Keratinocyte (primary cell): ENCODE measurements around the gene ABCC8.

ENCODE experiments used
- CTCF ChIP-seq, 3 experiments: IDR thresholded peaks in 1 of 3; conservative IDR thresholded peaks in 1 of 3; optimal IDR thresholded peaks in 1 of 3; 2 replicates in 2 of 3; 3 replicates in 1 of 3; pipeline versions ENCODE3 to v1.5.1; 2011; ENCODE audit warnings: low read length in 3 of 3, mild to moderate bottlenecking in 3 of 3, moderate library complexity in 2 of 3, control low read depth in 1 of 3, inconsistent platforms in 1 of 3; ENCODE audit not compliant: insufficient read depth in 2 of 3; ENCODE audit errors: extremely low read depth in 1 of 3
- EZH2 ChIP-seq: IDR thresholded peaks from one replicate; pipeline ENCODE4 v1.6.1; 2012; ENCODE audit warnings: inconsistent platforms, mild to moderate bottlenecking, low read length, moderate library complexity

GRCh38 chr11:17525570-17525969, 48.9 kb upstream of the ABCC8 start:
- TF ChIP-seq CTCF (optimal IDR thresholded peaks at IDR 0.05 in 1 of 3, IDR thresholded peaks at IDR 0.05 in 1 of 3, conservative IDR thresholded peaks at IDR 0.05 in 1 of 3; ENCODE audit: extremely low read depth in 1 of 3, insufficient read depth in 2 of 3, low read length in 3 of 3) (no peak), EZH2 (no peak)
